WERI-Rb-1 (cell line): ENCODE results near the gene LHX3.

Experiments
- DNase-seq: peaks from one replicate; pipeline ENCODE4 v3.0.0-alpha.2; 2020
- H3K27ac ChIP-seq: fragments of 250-450 bp; sonication (Bioruptor Pico); 2 replicates; pipeline ENCODE4 v1.5.1; 2020; ENCODE audit warnings: mild to moderate bottlenecking, moderate library complexity
- H3K27me3 ChIP-seq: fragments of 250-450 bp; sonication (Bioruptor Pico); 2 replicates; pipeline ENCODE4 v1.5.1; 2021; ENCODE audit warnings: mild to moderate bottlenecking, low read depth, moderate library complexity; ENCODE audit not compliant: insufficient read depth, severe bottlenecking
- H3K36me3 ChIP-seq: fragments of 250-450 bp; sonication (Bioruptor Pico); 2 replicates; pipeline ENCODE4 v1.5.1; 2020; ENCODE audit warnings: mild to moderate bottlenecking, moderate library complexity
- H3K4me3 ChIP-seq: 2 replicates; pipeline ENCODE4 v1.5.1; 2011; ENCODE audit warnings: low read depth, mild to moderate bottlenecking, control low read depth, low read length
- H3K9me3 ChIP-seq: fragments of 250-450 bp; sonication (Bioruptor Pico); 2 replicates; pipeline ENCODE4 v1.5.1; 2021; ENCODE audit warnings: mild to moderate bottlenecking, moderate library complexity; ENCODE audit not compliant: severe bottlenecking
- TF ChIP-seq, protein P1 (sequence below): IDR thresholded peaks from 2 replicates; pipeline ENCODE4 v1.5.1; 2011; ENCODE audit warnings: low read depth, mild to moderate bottlenecking, control low read depth, inconsistent platforms, low read length

LHX3 gene

DNA sequence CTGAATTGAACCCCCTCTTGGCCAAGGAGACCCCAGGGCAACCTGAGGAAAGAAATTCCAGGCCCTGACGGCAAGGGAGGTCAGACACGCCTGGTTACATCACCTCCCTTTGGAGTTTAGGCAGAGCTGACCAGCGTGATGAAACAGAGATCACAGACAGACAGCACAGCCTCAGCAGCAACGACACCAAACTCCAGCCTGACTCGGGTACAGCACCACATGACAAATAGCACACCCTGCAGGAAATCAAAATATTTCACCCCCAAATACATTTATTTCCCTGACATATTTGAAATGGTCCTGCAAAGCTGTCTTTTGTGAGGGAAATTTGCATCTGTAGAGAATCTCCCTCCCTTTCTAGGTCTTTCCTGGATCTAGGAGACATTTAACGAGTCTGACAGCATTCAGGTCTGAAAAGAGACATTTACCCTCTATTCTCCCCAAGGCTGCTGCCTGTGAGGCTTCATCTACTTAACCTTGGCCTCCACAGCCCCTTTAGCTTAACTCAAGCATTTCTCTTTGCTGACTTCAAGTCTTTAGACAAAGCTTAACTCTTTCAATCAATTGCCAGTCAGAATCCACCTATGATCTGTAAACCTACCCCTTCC, 38.1 kb upstream of the LHX3 start:
- H3K27ac ChIP-seq, result no peak overlapping the region
- no peaks in the 10 kb centered on the region for H3K27me3 ChIP-seq
- H3K9me3 ChIP-seq, result no peaks in the 10 kb centered on the region
- TF ChIP-seq, protein P1, sequence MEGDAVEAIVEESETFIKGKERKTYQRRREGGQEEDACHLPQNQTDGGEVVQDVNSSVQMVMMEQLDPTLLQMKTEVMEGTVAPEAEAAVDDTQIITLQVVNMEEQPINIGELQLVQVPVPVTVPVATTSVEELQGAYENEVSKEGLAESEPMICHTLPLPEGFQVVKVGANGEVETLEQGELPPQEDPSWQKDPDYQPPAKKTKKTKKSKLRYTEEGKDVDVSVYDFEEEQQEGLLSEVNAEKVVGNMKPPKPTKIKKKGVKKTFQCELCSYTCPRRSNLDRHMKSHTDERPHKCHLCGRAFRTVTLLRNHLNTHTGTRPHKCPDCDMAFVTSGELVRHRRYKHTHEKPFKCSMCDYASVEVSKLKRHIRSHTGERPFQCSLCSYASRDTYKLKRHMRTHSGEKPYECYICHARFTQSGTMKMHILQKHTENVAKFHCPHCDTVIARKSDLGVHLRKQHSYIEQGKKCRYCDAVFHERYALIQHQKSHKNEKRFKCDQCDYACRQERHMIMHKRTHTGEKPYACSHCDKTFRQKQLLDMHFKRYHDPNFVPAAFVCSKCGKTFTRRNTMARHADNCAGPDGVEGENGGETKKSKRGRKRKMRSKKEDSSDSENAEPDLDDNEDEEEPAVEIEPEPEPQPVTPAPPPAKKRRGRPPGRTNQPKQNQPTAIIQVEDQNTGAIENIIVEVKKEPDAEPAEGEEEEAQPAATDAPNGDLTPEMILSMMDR, result peak; percentile 18; the same call in 1 of the 2 replicates
- H3K4me3 ChIP-seq, result no peak overlapping the region
- no peak for DNase-seq
- H3K36me3 ChIP-seq, result peaks cover 44% of the 10 kb centered on the region

DNA sequence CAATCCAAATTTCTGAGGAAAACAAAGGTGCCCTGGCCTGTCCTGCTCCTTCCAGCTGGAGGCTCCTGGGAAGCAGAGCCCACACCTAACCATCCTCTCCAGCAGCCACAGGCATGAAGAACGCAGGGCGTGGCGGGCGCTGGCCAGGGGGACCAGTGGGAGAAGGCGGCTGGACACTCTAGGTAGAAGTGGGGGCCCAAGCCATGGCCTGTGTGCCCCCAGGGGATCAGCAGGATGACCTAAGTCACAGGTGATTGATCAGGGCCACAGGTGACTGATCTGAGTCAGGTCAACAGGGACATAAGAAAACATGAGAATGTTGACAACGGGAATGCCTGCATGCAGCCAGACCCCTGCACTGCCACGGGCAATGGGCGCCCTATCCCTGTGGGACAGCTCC, 37.3 kb upstream of the LHX3 start:
- Histone ChIP-seq H3K27me3 (no peaks in the 10 kb centered on the region), H3K27ac (no peak overlapping the region), H3K9me3 (no peaks in the 10 kb centered on the region), H3K4me3 (no peak overlapping the region), H3K36me3 (peaks cover 48% of the 10 kb centered on the region)
- no peak for DNase-seq
- TF ChIP-seq, protein P1, result no peak

DNA sequence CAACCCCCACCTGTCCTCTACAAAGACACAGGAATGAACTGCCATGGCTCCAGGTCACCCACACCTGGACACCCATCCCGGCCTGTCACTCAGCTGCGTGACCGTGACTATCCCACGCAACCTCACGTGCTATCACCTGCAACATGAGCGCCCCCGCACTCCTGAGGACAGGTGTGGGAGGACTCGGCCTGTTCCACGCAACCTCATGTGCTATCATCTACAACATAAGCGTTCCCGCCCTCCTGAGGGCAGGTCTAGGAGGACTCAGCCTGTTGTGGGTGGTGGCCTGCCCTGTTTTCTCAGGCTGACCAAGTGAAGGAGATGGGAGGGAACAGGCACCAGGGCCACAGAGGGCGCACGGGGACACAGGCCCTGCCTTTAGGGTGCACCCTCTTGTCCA, 36.6 kb upstream of the LHX3 start:
- TF ChIP-seq, protein P1, result no peak
- Histone ChIP-seq H3K27me3 (no peaks in the 10 kb centered on the region), H3K9me3 (no peaks in the 10 kb centered on the region), H3K36me3 (peaks cover 49% of the 10 kb centered on the region), H3K27ac (no peak overlapping the region), H3K4me3 (no peak overlapping the region)
- DNase-seq, result no peak

DNA sequence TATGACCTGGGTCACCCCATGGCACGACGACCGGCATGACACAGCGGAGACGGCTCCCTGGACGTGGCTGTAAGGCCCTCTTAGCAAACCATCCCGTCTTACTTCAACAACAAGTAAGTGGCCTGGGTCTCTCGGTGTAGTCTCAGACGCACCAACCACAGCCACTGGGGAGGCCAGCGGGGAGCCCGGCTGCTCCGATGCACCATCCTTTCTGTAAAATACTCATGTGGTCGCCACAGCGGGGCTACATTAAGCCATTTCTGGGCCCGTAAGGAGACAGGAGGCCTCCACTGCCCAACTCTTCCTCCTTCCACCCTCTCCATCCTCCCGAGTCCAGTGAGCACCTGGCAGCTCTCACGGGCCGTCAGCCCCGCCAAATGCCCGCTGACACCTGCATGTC, 36.0 kb upstream of the LHX3 start:
- Histone ChIP-seq H3K9me3 (no peaks in the 10 kb centered on the region), H3K27ac (no peak overlapping the region), H3K4me3 (no peak overlapping the region), H3K27me3 (no peaks in the 10 kb centered on the region), H3K36me3 (peaks cover 55% of the 10 kb centered on the region)
- no peak for DNase-seq
- TF ChIP-seq, protein P1, result no peak

DNA sequence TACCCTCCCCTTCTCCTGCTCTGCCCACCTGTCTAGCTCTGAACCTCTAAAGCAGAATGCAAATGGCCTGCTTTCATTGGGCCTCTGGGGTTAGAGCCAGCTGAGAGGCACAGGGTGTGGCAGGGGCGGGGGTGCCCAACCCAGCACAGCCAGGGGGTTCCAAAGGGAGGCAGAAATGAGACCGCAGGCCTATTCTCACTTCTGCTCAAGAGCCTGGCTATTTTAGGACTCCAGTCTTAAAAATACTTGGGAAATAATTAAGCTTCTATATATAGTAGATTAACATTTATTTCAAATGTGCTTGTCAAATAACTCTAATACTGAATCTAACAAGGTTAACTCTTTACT, 35.0 kb upstream of the LHX3 start:
- Histone ChIP-seq H3K4me3 (no peak overlapping the region), H3K27me3 (no peaks in the 10 kb centered on the region), H3K9me3 (no peaks in the 10 kb centered on the region), H3K27ac (no peak overlapping the region), H3K36me3 (peaks cover 65% of the 10 kb centered on the region)
- DNase-seq, result no peak
- TF ChIP-seq, protein P1, result no peak
